Pancreas (tissue), 10 donors: ENCODE data around the gene ZC3H6. TPM values are rescaled to one million over a fixed set of nuclear protein-coding genes. Genes with fewer than 3 reads are reported as not detected.
"Not testable (repeated sequence)": the region's sequence is repeated elsewhere in the genome, so short reads cannot be mapped to it uniquely, and the experiment has no call there.

Source experiments
- ATAC-seq, 4 donors: fragments of 200-7000 bp; cut with Tn5 transposase; one replicate each; pipeline versions ENCODE4 v1.8.0 to v1.9.1; 2020; ENCODE audit warnings: mild to moderate bottlenecking in 4 of 4, moderate library complexity in 4 of 4
- DNase-seq, 6 donors: peaks; one replicate each; pipeline ENCODE4 v3.0.0-alpha.2; 2020
- FAIRE-seq: peaks from 2 replicates; lab custom pipeline; 2012; peaks lifted over from hg19 to GRCh38; lab: Jason Lieb, UNC
- H3K27ac ChIP-seq, 4 donors: fragments of 200-600 bp; sonication (generic); 1 replicate in 3 of 4; 2 replicates in 1 of 4; pipeline versions ENCODE4 v1.5.0 to v1.8.0; 2020
- H3K27me3 ChIP-seq, 4 donors: fragments of 200-600 bp; one replicate each; pipeline ENCODE4 v1.8.0; 2021
- H3K36me3 ChIP-seq, 3 donors: fragments of 200-600 bp; sonication (generic) in 1 of 3; one replicate each; pipeline versions ENCODE4 v1.5.0 to v1.8.0; 2020 to 2021
- H3K4me1 ChIP-seq, 3 donors: fragments of 200-600 bp; one replicate each; pipeline ENCODE4 v1.8.0; 2021
- H3K4me3 ChIP-seq, 4 donors: fragments of 200-600 bp; sonication (generic) in 2 of 4; one replicate each; pipeline versions ENCODE4 v1.5.0 to v1.8.0; 2020 to 2021
- H3K9me3 ChIP-seq, 4 donors: fragments of 200-600 bp; one replicate each; pipeline ENCODE4 v1.8.0; 2021
- CTCF ChIP-seq, 4 donors: fragments of 200-600 bp; sonication (generic) in 3 of 4; IDR thresholded peaks; one replicate each; pipeline versions ENCODE4 v1.5.0 to v1.8.0; 2021; ENCODE audit warnings: antibody characterized with exemption in 4 of 4
- WGBS, 2 donors: extraction: QIAGEN DNeasy Blood & Tissue Kit; methylation state at CpG; one replicate each; pipeline ENCODE4 v1.1.7; 2013; 5-methylcytosine and 5-hydroxymethylcytosine counted together
- intact Hi-C, 3 donors: fragments of 100-400 bp; cut with DNase I; formaldehyde crosslinking; loops; one replicate each; pipeline versions ENCODE4 v1.11.1 to v1.14.2; 2022
- polyA plus RNA-seq, 2 donors: library from polyadenylated mRNA; stranded (reverse); fragments of 200-250 nt; gene quantifications; one replicate each; pipeline ENCODE4 v1.2.3, GENCODE V29; 2013
- total RNA-seq, 6 donors: library from RNA; stranded (reverse); fragmentation: NEBNext Ultra II Directional in 4 of 6; extraction: Animal tissue kit (Norgen Biotek cat#: 25700) in 4 of 6; gene quantifications; one replicate each; pipeline versions ENCODE4 v1.2.1 to v1.2.4, GENCODE V29; 2021 to 2023
- donor health status: healthy with polysubstance abuse.
- donor health status: DM: no; HTN: no; CAD: no; lungs with moderate emphysema.
- donor health status: DM: no; HTN: no; CAD: no.
- donor health status: control.
- donor health status: control.
- donor health status: Bipolar disorder and iron deficiency.
- donor health status: DM: yes; HTN: yes; CAD: no.
- donor health status: DM: no; HTN: no; CAD: no.
- donor health status: DM: no; HTN: no; CAD: no.
- donor health status: DM: yes; HTN: yes; CAD: no.

Gene ZC3H6
- total and polyA plus RNA-seq, 8 donors: 2.0 to 9.3 (median 5.8) TPM

- no peak for ATAC-seq
- no peak overlapping the region for H3K27ac ChIP-seq
- H3K4me3 ChIP-seq: no peak overlapping the region
- H3K27me3 ChIP-seq: no peaks in the 10 kb centered on the region
- H3K36me3 ChIP-seq: no peaks in the 10 kb centered on the region
- no peaks in the 10 kb centered on the region for H3K9me3 ChIP-seq
- WGBS, 2 donors: 92 to 93% methylated on average over 5 of the region's 5 CpGs
- H3K4me1 ChIP-seq: peaks cover 0 to 14% (median 6%) of the 10 kb centered on the region in 3 donors
- no peak for FAIRE-seq
- no peak for TF ChIP-seq CTCF (IDR thresholded peaks at IDR 0.05)
- DNase-seq: no peak
- intact Hi-C loops: no loop called here
Measured at GRCh38 chr2:112273349-112273748, 2.0 kb upstream of the ZC3H6 start.

- Histone ChIP-seq H3K27ac (peak overlapping the region; percentile 100), H3K36me3 (no peaks in the 10 kb centered on the region), H3K4me3 (peak overlapping the region; percentile 58 to 92 (median 88)), H3K4me1 (peaks cover 0 to 14% (median 6%) of the 10 kb centered on the region in 3 donors), H3K9me3 (no peaks in the 10 kb centered on the region), H3K27me3 (no peaks in the 10 kb centered on the region)
- peak; percentile 90 to 95 (median 92) for DNase-seq
- intact Hi-C loops: no loop called here
- whole genome bisulfite sequencing, 2 donors: 1% methylated on average over 61 to 66 of the region's 66 CpGs
- TF ChIP-seq CTCF (IDR thresholded peaks at IDR 0.05): no peak
- ATAC-seq: peak; percentile 81 to 89 (median 87)
- FAIRE-seq: no peak
Measured at GRCh38 chr2:112275887-112276773, 733 bp downstream of the ZC3H6 start.

- Histone ChIP-seq H3K27me3 (no peaks in the 10 kb centered on the region), H3K36me3 (no peaks in the 10 kb centered on the region), H3K4me3 (peak overlapping the region in 2 of 4 donors; percentile 86 to 92), H3K27ac (peak overlapping the region in 1 of 4 donors; percentile 100), H3K9me3 (no peaks in the 10 kb centered on the region), H3K4me1 (peaks cover 0 to 14% (median 6%) of the 10 kb centered on the region in 3 donors)
- no peak for FAIRE-seq
- ATAC-seq: no peak
- WGBS, 2 donors: 32 to 37% methylated on average over 5 of the region's 5 CpGs
- no peak for TF ChIP-seq CTCF (IDR thresholded peaks at IDR 0.05)
- DNase-seq: no peak
- intact Hi-C loops: no loop called here
Measured at GRCh38 chr2:112276954-112277353, 1.6 kb downstream of the ZC3H6 start.

- Histone ChIP-seq H3K4me1 (peaks cover 0 to 19% (median 11%) of the 10 kb centered on the region in 3 donors), H3K27ac (no peak overlapping the region), H3K9me3 (no peaks in the 10 kb centered on the region), H3K27me3 (no peaks in the 10 kb centered on the region), H3K36me3 (no peaks in the 10 kb centered on the region), H3K4me3 (no peak overlapping the region)
- DNase-seq (no peak), ATAC-seq (no peak), FAIRE-seq (no peak)
- intact Hi-C loops: no loop called here
- 88 to 89% methylated on average over 5 of the region's 5 CpGs for WGBS, 2 donors
- no peak for TF ChIP-seq CTCF (IDR thresholded peaks at IDR 0.05)
Measured at GRCh38 chr2:112277596-112278220, 2.3 kb downstream of the ZC3H6 start.

- 82 to 95% methylated on average over 4 of the region's 4 CpGs for WGBS, 2 donors
- H3K27me3 ChIP-seq, DNase-seq, H3K36me3 ChIP-seq, H3K4me3 ChIP-seq, H3K27ac ChIP-seq, H3K9me3 ChIP-seq, ATAC-seq, FAIRE-seq, intact Hi-C loops: not testable (repeated sequence)
- peaks cover 0 to 21% (median 21%) of the 10 kb centered on the region in 3 donors for H3K4me1 ChIP-seq
Measured at GRCh38 chr2:112282066-112282465, 6.7 kb downstream of the ZC3H6 start.

GRCh38 chr2:112283535-112283934 is 8.1 kb downstream of the ZC3H6 start:
- peaks cover 0 to 15% (median 13%) of the 10 kb centered on the region in 3 donors for H3K4me1 ChIP-seq
- H3K27me3 ChIP-seq, intact Hi-C loops, H3K9me3 ChIP-seq, H3K36me3 ChIP-seq, H3K27ac ChIP-seq, DNase-seq, H3K4me3 ChIP-seq: not testable (repeated sequence)
- ATAC-seq: peak; percentile 47 to 64 (median 60)
- FAIRE-seq: peak; percentile 86
- 43 to 63% methylated on average over 2 of the region's 2 CpGs for WGBS, 2 donors
